Middle frontal gyrus (tissue), 1 donor: ENCODE results near the gene P2RX3.
"Not testable (repeated sequence)": the region's sequence is repeated elsewhere in the genome, so short reads cannot be mapped to it uniquely, and the experiment has no call there.

Source experiments
- DNase-seq: peaks from one replicate; pipeline ENCODE4 v3.0.0-alpha.2; 2015; ENCODE audit warnings: low spot score; ENCODE audit errors: extremely low spot score

The P2RX3 gene

DNA sequence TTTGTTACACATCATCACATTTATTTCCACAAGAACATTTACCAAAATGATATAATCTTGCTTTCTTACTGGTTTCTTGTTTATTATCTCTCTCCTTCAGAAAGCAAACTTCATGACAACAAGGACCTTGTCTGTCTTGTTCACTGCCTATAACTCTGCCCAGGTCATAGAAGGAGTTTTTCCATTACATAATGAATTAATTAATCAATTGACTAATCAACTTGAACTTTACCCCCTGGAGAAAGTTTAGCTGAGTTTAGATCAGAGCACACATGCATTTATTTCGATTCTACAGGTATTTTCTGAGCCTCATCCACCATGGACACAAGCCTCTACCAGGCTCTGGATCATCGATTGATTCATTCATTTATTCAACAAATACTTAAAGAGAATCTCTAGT lies 58.6 kb downstream of the P2RX3 start:
- no peak for DNase-seq

DNA sequence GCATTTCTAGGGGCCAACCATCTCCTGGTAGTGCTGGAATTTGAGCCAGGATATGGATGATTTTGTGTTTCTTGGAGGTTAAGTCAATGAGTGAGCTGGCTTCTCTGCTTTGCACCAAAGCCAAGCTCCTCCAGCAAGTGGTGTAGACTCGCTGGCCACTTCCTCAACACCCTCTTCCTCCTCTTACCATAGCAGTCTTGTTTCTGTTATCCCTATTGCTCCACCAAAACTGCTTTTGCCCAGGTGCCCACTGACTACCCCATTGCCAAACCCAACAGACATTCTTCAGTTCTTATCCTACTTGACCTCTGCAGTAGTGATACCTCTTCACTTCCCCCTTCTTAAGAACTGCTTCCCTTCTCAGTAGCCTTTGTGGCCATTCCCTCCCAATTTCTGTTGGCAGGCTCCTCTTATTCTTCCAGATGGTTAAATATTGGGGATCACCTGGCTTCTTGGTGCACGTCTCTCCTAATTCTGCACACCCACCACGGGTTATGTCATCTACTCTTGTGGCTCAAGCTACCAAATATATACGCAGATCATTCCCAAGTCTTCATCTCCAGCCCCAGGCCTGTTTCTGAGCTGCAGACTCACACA lies 59.3 kb downstream of the P2RX3 start:
- DNase-seq: no peak

GRCh38 chr11:57399221-57399620 lies 61.1 kb downstream of the P2RX3 start:
- no peak for DNase-seq

- DNase-seq: no peak
Observed at GRCh38 chr11:57399972-57400578, 61.9 kb downstream of the P2RX3 start.

- no peak for DNase-seq
Observed at GRCh38 chr11:57402188-57403002, 64.2 kb downstream of the P2RX3 start.

DNA sequence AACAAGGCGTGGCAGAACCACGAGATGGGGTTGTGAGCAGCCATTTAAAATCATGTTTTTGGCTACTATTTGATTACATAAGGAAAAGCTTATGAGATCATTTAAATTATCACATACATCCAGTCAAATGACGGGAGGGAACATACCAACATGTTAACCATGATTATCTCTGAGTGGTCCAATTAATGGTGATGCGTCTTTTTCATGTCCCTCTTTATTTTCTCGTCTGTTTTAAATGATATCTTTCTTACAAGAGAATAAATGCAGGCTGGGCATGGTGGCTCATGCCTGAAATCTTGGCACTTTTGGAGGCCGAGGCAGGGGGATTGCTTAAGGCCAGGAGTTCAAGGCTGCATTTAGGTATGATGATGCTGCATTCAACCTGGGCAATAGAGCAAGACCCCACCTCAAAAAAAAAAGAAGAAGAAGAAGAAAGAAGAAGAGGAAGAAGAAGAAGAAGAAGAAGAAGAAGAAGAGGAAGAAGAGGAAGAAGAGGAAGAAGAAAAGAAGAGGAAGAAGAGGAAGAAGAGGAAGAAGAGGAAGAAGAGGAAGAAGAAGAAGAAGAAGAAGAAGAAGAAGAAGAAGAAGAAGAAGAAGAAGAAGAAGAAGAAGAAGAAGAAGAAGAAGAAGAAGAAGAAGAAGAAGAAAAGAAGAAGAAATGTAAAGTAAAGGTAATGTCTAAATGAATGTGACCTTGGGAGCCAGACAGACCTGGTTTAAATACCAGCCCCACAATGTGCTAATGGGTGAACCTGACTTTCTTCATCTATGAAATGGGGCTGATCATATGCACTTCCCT lies 65.0 kb downstream of the P2RX3 start:
- DNase-seq: not testable (repeated sequence)

DNA sequence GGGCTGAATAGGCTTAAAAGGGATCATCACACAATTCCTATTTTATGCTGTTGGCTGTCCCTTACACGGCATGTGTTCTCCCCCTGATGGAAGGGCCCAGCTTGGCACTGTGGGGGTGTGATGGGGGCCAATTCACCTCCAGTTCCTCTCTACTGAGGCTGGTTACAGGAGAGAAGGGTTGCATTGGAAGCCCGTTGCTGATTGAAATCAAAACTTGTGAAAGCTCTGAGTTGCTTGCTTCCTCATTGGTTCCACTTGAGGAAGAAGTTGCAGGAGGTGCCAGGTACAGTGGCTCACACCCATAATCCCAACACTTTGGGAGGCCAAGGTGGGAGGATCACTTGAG lies 65.6 kb downstream of the P2RX3 start:
- no peak for DNase-seq

GRCh38 chr11:57405271-57405860 lies 67.2 kb downstream of the P2RX3 start:
- no peak for DNase-seq

GRCh38 chr11:57406337-57406904 lies 68.3 kb downstream of the P2RX3 start:
- DNase-seq: no peak

DNA sequence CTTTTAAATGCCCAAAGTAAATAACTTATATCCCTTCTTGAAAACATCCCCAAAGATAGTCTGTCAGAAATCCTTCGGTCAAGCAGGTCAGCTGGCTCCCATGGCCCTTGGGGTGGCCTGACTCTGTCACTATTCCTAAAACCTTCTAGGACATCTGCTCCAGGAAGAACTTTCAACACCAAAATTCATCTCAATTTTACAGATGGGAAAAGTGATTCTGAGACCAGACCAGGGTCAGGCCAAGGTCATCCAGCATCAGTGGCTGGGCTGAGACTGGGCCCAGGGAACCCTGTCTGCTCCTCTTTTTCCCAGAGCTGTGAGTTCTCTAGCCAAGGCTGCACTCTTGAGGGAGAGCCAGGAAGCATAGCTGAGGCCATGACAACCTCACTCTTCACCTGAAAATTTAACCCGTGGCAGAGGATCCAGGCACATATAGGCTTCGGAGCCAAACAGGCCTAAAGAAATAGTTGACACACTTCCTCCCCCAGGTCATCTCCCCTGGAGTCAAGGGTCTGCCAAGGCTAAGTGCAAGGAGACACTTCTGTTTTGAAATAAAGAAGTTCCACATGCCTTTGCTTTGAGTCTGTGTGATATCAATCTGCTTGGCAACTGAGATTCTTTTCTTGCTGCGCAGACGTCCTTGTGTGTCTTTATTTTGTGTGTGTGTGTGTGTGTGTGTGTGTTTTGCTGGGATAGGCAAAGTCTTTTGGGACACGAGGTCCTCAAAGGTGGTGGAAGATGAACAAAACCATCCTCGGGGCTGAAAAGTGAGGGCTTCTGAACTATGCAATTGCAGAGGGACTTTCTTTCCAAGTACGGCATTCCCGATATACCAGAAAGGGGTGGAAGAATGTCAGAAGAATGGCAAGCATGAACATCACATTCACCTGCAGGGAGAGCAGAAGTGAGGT lies 69.1 kb downstream of the P2RX3 start:
- DNase-seq: no peak

DNA sequence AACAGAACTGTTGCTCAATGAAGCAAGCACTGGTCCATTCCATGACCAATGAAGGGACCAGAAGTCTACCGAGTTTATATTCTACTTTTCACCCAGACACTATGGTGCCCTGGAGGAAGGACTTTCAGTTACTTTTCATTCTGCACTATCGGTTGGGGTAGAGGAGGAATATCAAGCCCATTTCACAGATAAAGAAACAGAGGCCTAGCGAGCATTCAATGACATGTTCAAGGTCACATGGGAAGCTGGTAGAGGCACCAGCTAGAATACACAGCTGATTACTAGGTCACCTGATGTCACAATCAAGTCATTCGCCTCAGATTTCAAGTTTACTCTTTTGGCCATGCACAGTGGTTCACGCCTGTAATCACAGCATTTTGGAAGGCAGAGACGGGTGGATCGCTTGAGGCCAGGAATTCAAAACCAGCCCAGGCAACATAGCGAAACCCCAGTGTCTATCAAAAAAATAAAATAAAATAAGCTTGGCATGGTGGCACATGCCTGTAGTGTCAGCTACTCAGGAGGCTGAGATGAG lies 69.9 kb downstream of the P2RX3 start:
- no peak for DNase-seq

DNA sequence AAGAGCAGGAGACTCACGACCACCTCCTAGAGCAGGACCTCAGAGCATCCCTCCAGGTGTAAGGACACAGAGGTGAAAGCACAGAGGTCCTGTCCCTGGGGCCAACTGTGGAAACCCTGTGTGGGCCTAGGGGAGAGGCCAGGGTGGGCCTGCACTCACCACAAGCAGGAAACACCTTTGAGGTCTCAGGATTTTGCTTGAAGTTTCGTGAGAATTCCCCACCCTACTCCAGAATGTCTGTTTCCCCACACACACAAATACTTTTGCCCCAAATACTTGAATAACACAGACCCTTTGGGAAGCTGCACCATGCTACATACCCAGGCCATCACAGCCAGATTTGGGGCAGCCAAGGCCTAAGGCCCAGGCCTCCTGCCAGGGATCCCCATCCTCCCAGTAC lies 70.6 kb downstream of the P2RX3 start:
- no peak for DNase-seq

GRCh38 chr11:57409321-57410100 lies 71.4 kb downstream of the P2RX3 start:
- DNase-seq: no peak

- DNase-seq: no peak
Observed at GRCh38 chr11:57410287-57410686, 72.1 kb downstream of the P2RX3 start.

- DNase-seq: no peak
Observed at GRCh38 chr11:57413681-57414080, 75.5 kb downstream of the P2RX3 start.

- DNase-seq: no peak
Observed at GRCh38 chr11:57414612-57415212, 76.6 kb downstream of the P2RX3 start.

DNA sequence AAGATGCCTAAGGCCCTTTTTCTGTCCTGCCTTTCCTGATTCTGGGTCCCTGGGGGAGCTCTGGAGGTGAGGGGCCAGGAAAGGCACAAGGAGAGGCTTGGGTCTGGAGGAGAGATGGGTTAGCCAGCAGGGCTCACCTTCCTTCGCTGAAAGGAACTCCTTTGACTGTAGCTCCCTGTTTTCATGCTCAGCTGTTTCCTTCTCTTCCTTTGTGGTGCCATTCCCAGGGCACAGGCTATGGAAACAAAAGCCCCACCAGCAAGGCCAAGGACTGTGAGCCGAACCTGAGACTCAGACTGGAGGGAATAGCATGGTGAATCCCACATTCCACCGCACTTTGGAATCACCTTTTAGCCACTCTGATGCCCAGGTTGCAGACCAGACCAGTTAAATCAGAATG lies 78.3 kb downstream of the P2RX3 start:
- no peak for DNase-seq

DNA sequence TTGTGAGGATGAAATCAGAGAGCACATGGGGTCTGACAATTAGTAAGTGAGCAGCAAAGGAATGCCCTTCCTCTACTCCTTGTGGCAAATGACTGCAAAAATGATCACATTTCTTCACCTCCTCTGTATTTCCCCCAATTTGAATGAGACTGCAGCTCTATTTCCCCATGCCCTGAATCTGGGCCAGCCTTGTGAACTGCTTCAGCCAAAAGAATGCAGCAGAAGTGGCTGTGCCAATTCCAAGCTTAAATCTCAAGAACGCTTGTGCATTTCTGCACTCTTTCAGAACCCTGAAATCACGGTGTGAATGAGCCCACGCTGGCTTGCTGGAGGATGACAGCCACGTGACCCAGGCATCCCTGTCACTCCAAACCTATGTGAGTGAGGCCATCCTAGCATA lies 78.9 kb downstream of the P2RX3 start:
- no peak for DNase-seq

GRCh38 chr11:57418131-57418530 lies 80.0 kb downstream of the P2RX3 start:
- no peak for DNase-seq
